Measurements from ENCODE around the gene SMAD2. TPM values are rescaled to one million over a fixed set of nuclear protein-coding genes. Genes with fewer than 3 reads are reported as not detected.

Gene SMAD2
- polyA plus RNA-seq, 1 experiment: 95.8 TPM

- Histone ChIP-seq H3K4me3 (ENCODE audit: low read depth, low read length) (no peak overlapping the region), H3K9me3 (ENCODE audit: control insufficient read depth, insufficient read depth, low read length) (no peaks in the 10 kb centered on the region), H3K27ac (ENCODE audit: low read depth, low read length) (no peak overlapping the region), H3K27me3 (ENCODE audit: control insufficient read depth, insufficient read depth, low read length) (no peaks in the 10 kb centered on the region)
- TF ChIP-seq CTCF (IDR thresholded peaks at IDR 0.05; ENCODE audit: low read depth, low read length): no peak
- ChIA-PET CTCF (interaction anchor here (0.6 to 0.7 kb wide), 2 partner anchors 28 to 156 kb away, joined by 3 to 4 read pairs; no protein-coding TSS in a partner anchor), POLR2A (no interaction called here)
- no peak for DNase-seq (ENCODE audit: low read depth, low spot score)
Observed at GRCh38 chr18:47912794-47913585, 17.5 kb downstream of the SMAD2 start.

- H3K27me3 ChIP-seq (ENCODE audit: control insufficient read depth, insufficient read depth, low read length): no peaks in the 10 kb centered on the region
- ChIA-PET CTCF (interaction anchor here (0.6 to 0.7 kb wide), 2 partner anchors 28 to 156 kb away, joined by 3 to 4 read pairs; no protein-coding TSS in a partner anchor), POLR2A (no interaction called here)
- TF ChIP-seq CTCF (IDR thresholded peaks at IDR 0.05; ENCODE audit: low read depth, low read length): no peak
- no peaks in the 10 kb centered on the region for H3K9me3 ChIP-seq (ENCODE audit: control insufficient read depth, insufficient read depth, low read length)
- H3K4me3 ChIP-seq (ENCODE audit: low read depth, low read length): no peak overlapping the region
- H3K27ac ChIP-seq (ENCODE audit: low read depth, low read length): no peak overlapping the region
- DNase-seq (ENCODE audit: low read depth, low spot score): no peak
Observed at GRCh38 chr18:47912343-47912742, 18.1 kb downstream of the SMAD2 start.

- CTCF ChIA-PET: no interaction called here
- Histone ChIP-seq H3K27me3 (ENCODE audit: control insufficient read depth, insufficient read depth, low read length) (no peaks in the 10 kb centered on the region), H3K9me3 (ENCODE audit: control insufficient read depth, insufficient read depth, low read length) (no peaks in the 10 kb centered on the region), H3K27ac (ENCODE audit: low read depth, low read length) (no peak overlapping the region), H3K4me3 (ENCODE audit: low read depth, low read length) (no peak overlapping the region)
- no peak for DNase-seq (ENCODE audit: low read depth, low spot score)
- POLR2A ChIA-PET: no interaction called here
- no peak for TF ChIP-seq CTCF (IDR thresholded peaks at IDR 0.05; ENCODE audit: low read depth, low read length)
Observed at GRCh38 chr18:47911877-47912276, 18.6 kb downstream of the SMAD2 start.

- DNase-seq (ENCODE audit: low read depth, low spot score): no peak
- CTCF ChIA-PET: no interaction called here
- no peak for TF ChIP-seq CTCF (IDR thresholded peaks at IDR 0.05; ENCODE audit: low read depth, low read length)
- no peak overlapping the region for H3K27ac ChIP-seq (ENCODE audit: low read depth, low read length)
- H3K9me3 ChIP-seq (ENCODE audit: control insufficient read depth, insufficient read depth, low read length): peaks cover 5% of the 10 kb centered on the region; the same call in 1 of the 2 replicates
- H3K4me3 ChIP-seq (ENCODE audit: low read depth, low read length): no peak overlapping the region
- POLR2A ChIA-PET: no interaction called here
- H3K27me3 ChIP-seq (ENCODE audit: control insufficient read depth, insufficient read depth, low read length): no peaks in the 10 kb centered on the region
Observed at GRCh38 chr18:47909484-47909883, 21.0 kb downstream of the SMAD2 start.

- Histone ChIP-seq H3K27me3 (ENCODE audit: control insufficient read depth, insufficient read depth, low read length) (no peaks in the 10 kb centered on the region), H3K27ac (ENCODE audit: low read depth, low read length) (no peak overlapping the region), H3K9me3 (ENCODE audit: control insufficient read depth, insufficient read depth, low read length) (peaks cover 7% of the 10 kb centered on the region; the same call in 1 of the 2 replicates), H3K4me3 (ENCODE audit: low read depth, low read length) (no peak overlapping the region)
- no peak for TF ChIP-seq CTCF (IDR thresholded peaks at IDR 0.05; ENCODE audit: low read depth, low read length)
- CTCF ChIA-PET: no interaction called here
- POLR2A ChIA-PET: no interaction called here
- no peak for DNase-seq (ENCODE audit: low read depth, low spot score)
Observed at GRCh38 chr18:47908592-47908991, 21.9 kb downstream of the SMAD2 start.
